K562 (cell line): Measurements from ENCODE around the gene TUBA4B. TPM values are rescaled to one million over a fixed set of nuclear protein-coding genes. Genes with fewer than 3 reads are reported as not detected.

Source experiments
- ASH1L ChIP-seq: fragments of 450-650 bp; IDR thresholded peaks from 2 replicates; pipeline ENCODE4 v1.6.1; 2018; ENCODE audit warnings: borderline replicate concordance, mild to moderate bottlenecking, low read depth; ENCODE audit not compliant: partially characterized antibody
- BCOR ChIP-seq: fragments of 450-650 bp; IDR thresholded peaks from 2 replicates; pipeline ENCODE4 v1.6.1; 2016
- C11orf30 ChIP-seq: fragments of 450-650 bp; IDR thresholded peaks from 2 replicates; pipeline ENCODE4 v1.6.1; 2016; ENCODE audit warnings: low read depth, mild to moderate bottlenecking
- FOXJ2 ChIP-seq: fragments of 200-800 bp; sonication (Bioruptor generic); IDR thresholded peaks from 2 replicates; pipeline ENCODE4 v1.6.1; 2016; ENCODE audit warnings: missing genetic modification characterization, missing compliant biosample characterization
- KDM1A ChIP-seq, 2 experiments: fragments of 450-650 bp; IDR thresholded peaks; 2 replicates each; pipeline ENCODE4 v1.6.1; 2016; ENCODE audit warnings: mild to moderate bottlenecking in 2 of 2
- L3MBTL2 ChIP-seq: fragments of 450-650 bp; IDR thresholded peaks from 2 replicates; pipeline ENCODE4 v1.6.1; 2016; ENCODE audit warnings: mild to moderate bottlenecking, moderate library complexity
- MAFF ChIP-seq: IDR thresholded peaks from 2 replicates; pipeline ENCODE4 v1.6.1; 2012; ENCODE audit warnings: low read length, improper control_type of control experiment
- MAFK ChIP-seq: IDR thresholded peaks from 2 replicates; pipeline ENCODE4 v1.6.1; 2011; ENCODE audit warnings: low read length, improper control_type of control experiment
- NFE2 ChIP-seq: IDR thresholded peaks from 2 replicates; pipeline ENCODE4 v1.6.1; 2014; ENCODE audit warnings: antibody characterized with exemption, low read depth
- SPI1 ChIP-seq: IDR thresholded peaks from 2 replicates; pipeline ENCODE4 v1.6.1; 2011; ENCODE audit warnings: low read depth, low read length, control low read depth, borderline replicate concordance
- TAF1 ChIP-seq: IDR thresholded peaks from 2 replicates; pipeline ENCODE4 v1.6.1; 2011; ENCODE audit warnings: mild to moderate bottlenecking, low read length, moderate library complexity; ENCODE audit not compliant: insufficient read depth, control insufficient read depth, severe bottlenecking; ENCODE audit errors: extremely low read depth
- TCFL5 ChIP-seq: fragments of 250-450 bp; sonication (Bioruptor Pico); conservative IDR thresholded peaks from 2 replicates; pipeline ENCODE4 v1.6.1; 2021; ENCODE audit warnings: mild to moderate bottlenecking, moderate library complexity, matching md5 sums
- YY1 ChIP-seq, 3 experiments: IDR thresholded peaks; 2 replicates each; pipeline ENCODE4 v1.6.1; 2011; ENCODE audit warnings: low read length in 2 of 3, mild to moderate bottlenecking in 2 of 3, moderate library complexity in 2 of 3, borderline replicate concordance in 1 of 3, control low read depth in 1 of 3, low read depth in 1 of 3; ENCODE audit not compliant: insufficient read depth in 3 of 3, insufficient replicate concordance in 2 of 3, control insufficient read depth in 1 of 3, insufficient read length in 1 of 3; ENCODE audit errors: extremely low read depth in 1 of 3
- ZNF253 ChIP-seq: fragments of 250-450 bp; sonication (Bioruptor Pico); conservative IDR thresholded peaks from 2 replicates; pipeline ENCODE4 v1.6.1; 2021; ENCODE audit warnings: mild to moderate bottlenecking
- ZNF316 ChIP-seq: fragments of 450-650 bp; IDR thresholded peaks from 2 replicates; pipeline ENCODE4 v1.6.1; 2016
- ZNF551 ChIP-seq: fragments of 250-450 bp; sonication (Bioruptor Pico); IDR thresholded peaks from 2 replicates; pipeline ENCODE4 v1.5.0; 2021; ENCODE audit warnings: mild to moderate bottlenecking, moderate library complexity
- polyA plus RNA-seq, 8 experiments: library from polyadenylated mRNA; depleted of rRNA in 4 of 8; stranded (reverse) in 5 of 8; unstranded in 3 of 8; fragments of >200 nt; fragmentation: Nextera tagmentation in 2 of 8; fragmentation: Illumina TruSeq in 1 of 8; extraction: Ambion mirVana in 2 of 8; extraction: Trizol in 1 of 8; gene quantifications; 2 replicates each; pipeline versions ENCODE4 v1.2.1 to v1.2.3, GENCODE V29; 2011 to 2014; ENCODE audit warnings: inconsistent platforms in 1 of 8, missing spikeins in 1 of 8
- total RNA-seq, 7 experiments: library from RNA; depleted of rRNA in 6 of 7; stranded (reverse); fragments of >200 nt in 6 of 7; fragmentation: Illumina TruSeq in 2 of 7; extraction: Trizol in 2 of 7; gene quantifications; 2 replicates each; pipeline versions ENCODE4 v1.2.1 to v1.2.3, GENCODE V29; 2011 to 2021; ENCODE audit warnings: low replicate concordance in 1 of 7
- TF ChIP-seq, protein P1 (sequence below): sonication (generic); formaldehyde crosslinking; IDR thresholded peaks from 2 replicates; pipeline ENCODE4 v1.8.0; 2022; ENCODE audit warnings: mild to moderate bottlenecking, missing genetic modification reagents
- TF ChIP-seq, protein P2 (sequence below): sonication (generic); formaldehyde crosslinking; IDR thresholded peaks from 2 replicates; pipeline ENCODE4 v1.8.0; 2023; ENCODE audit warnings: missing genetic modification reagents, mild to moderate bottlenecking, borderline replicate concordance

Gene TUBA4B
- total and polyA plus RNA-seq, 9 of the 15 experiments (the other 6 are each of a cell fraction or from before 2014, with no cell fraction given): 0.04 TPM; not detected in 8

DNA sequence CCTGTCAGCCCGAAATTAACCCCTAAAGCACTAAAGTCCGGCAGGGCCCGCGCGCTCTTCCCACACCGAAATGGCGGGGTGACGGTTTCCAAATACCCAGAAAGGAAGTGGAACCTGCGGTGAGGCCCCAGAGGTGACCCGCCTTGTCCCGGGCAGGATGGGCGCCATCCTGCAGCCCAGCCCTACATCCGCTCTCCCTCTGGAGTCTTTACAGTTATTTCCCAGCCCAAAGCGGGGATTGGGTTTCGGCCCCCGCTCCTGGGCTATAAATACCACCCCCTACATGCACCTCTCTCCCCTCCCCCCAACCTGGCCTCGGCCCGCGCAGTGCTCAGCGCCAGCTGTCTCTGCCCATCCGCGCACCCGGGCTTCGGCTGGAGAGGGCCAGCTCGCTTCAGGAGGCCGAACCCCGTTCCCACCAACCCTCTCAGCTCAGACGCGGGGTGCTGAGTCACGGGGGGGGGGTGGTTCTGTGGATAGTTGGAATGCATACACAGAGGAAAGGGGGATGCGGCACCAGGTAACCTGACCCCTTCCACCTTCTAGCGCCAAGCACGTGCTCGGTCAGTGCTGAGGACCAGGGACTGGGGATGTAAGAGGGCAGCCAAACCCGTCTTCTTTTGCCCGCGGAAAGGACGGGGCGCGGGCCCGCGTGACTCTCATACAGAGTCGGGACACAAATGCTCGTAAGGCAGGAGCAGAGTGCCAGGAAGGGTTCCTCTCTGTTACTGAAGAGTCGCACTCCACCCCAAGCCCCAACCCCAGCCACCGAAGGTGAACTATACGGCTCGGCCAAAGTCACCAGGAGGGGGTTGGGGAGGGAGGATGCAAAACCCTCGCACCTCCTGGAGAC, at the start of gene TUBA4B (continued):
- TF ChIP-seq, protein P1, sequence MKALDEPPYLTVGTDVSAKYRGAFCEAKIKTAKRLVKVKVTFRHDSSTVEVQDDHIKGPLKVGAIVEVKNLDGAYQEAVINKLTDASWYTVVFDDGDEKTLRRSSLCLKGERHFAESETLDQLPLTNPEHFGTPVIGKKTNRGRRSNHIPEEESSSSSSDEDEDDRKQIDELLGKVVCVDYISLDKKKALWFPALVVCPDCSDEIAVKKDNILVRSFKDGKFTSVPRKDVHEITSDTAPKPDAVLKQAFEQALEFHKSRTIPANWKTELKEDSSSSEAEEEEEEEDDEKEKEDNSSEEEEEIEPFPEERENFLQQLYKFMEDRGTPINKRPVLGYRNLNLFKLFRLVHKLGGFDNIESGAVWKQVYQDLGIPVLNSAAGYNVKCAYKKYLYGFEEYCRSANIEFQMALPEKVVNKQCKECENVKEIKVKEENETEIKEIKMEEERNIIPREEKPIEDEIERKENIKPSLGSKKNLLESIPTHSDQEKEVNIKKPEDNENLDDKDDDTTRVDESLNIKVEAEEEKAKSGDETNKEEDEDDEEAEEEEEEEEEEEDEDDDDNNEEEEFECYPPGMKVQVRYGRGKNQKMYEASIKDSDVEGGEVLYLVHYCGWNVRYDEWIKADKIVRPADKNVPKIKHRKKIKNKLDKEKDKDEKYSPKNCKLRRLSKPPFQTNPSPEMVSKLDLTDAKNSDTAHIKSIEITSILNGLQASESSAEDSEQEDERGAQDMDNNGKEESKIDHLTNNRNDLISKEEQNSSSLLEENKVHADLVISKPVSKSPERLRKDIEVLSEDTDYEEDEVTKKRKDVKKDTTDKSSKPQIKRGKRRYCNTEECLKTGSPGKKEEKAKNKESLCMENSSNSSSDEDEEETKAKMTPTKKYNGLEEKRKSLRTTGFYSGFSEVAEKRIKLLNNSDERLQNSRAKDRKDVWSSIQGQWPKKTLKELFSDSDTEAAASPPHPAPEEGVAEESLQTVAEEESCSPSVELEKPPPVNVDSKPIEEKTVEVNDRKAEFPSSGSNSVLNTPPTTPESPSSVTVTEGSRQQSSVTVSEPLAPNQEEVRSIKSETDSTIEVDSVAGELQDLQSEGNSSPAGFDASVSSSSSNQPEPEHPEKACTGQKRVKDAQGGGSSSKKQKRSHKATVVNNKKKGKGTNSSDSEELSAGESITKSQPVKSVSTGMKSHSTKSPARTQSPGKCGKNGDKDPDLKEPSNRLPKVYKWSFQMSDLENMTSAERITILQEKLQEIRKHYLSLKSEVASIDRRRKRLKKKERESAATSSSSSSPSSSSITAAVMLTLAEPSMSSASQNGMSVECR (CRISPR knock-in tag): peak; percentile 69
- TF ChIP-seq ZNF316 (peak; percentile 52), MAFK (peak; percentile 28; the same call in 1 of the 2 replicates), FOXJ2 (tag) (no peak), C11orf30 (peak; percentile 74), KDM1A (IDR thresholded peaks at IDR 0.05) (0 out of 4 replicates have a peak, but pooled peaks of 1 of the 2 experiments have one; percentile 10), SPI1 (peak; percentile 45; the same call in 1 of the 2 replicates), MAFF (peak; percentile 18; the same call in 1 of the 2 replicates), BCOR (no peak), ASH1L (no peak), ZNF253 (CRISPR knock-in tag) (no peak), NFE2 (peak; percentile 79), YY1 (IDR thresholded peaks at IDR 0.05; ENCODE audit: borderline replicate concordance in 1 of 3, control insufficient read depth in 1 of 3, extremely low read depth in 1 of 3, insufficient read depth in 3 of 3, insufficient read length in 1 of 3, insufficient replicate concordance in 2 of 3, low read depth in 1 of 3, low read length in 2 of 3) (peak in 1 of 3 experiments; percentile 46), ZNF551 (CRISPR knock-in tag) (no peak), TAF1 (peak; percentile 13), L3MBTL2 (peak; percentile 81), TCFL5 (no peak)
- TF ChIP-seq, protein P2, sequence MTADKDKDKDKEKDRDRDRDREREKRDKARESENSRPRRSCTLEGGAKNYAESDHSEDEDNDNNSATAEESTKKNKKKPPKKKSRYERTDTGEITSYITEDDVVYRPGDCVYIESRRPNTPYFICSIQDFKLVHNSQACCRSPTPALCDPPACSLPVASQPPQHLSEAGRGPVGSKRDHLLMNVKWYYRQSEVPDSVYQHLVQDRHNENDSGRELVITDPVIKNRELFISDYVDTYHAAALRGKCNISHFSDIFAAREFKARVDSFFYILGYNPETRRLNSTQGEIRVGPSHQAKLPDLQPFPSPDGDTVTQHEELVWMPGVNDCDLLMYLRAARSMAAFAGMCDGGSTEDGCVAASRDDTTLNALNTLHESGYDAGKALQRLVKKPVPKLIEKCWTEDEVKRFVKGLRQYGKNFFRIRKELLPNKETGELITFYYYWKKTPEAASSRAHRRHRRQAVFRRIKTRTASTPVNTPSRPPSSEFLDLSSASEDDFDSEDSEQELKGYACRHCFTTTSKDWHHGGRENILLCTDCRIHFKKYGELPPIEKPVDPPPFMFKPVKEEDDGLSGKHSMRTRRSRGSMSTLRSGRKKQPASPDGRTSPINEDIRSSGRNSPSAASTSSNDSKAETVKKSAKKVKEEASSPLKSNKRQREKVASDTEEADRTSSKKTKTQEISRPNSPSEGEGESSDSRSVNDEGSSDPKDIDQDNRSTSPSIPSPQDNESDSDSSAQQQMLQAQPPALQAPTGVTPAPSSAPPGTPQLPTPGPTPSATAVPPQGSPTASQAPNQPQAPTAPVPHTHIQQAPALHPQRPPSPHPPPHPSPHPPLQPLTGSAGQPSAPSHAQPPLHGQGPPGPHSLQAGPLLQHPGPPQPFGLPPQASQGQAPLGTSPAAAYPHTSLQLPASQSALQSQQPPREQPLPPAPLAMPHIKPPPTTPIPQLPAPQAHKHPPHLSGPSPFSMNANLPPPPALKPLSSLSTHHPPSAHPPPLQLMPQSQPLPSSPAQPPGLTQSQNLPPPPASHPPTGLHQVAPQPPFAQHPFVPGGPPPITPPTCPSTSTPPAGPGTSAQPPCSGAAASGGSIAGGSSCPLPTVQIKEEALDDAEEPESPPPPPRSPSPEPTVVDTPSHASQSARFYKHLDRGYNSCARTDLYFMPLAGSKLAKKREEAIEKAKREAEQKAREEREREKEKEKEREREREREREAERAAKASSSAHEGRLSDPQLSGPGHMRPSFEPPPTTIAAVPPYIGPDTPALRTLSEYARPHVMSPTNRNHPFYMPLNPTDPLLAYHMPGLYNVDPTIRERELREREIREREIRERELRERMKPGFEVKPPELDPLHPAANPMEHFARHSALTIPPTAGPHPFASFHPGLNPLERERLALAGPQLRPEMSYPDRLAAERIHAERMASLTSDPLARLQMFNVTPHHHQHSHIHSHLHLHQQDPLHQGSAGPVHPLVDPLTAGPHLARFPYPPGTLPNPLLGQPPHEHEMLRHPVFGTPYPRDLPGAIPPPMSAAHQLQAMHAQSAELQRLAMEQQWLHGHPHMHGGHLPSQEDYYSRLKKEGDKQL: no peak
